Measurements from ENCODE around the gene BBS4. TPM values are rescaled to one million over a fixed set of nuclear protein-coding genes. Genes with fewer than 3 reads are reported as not detected.

BBS4 gene
- total RNA-seq, 1 experiment from 2014 or later = 30.9 TPM

- H3K27me3 ChIP-seq = no peaks in the 10 kb centered on the region
- DNase-seq = no peak
These were observed 92.8 kb downstream of the BBS4 start for GRCh38 chr15:72778796-72779195.

DNA sequence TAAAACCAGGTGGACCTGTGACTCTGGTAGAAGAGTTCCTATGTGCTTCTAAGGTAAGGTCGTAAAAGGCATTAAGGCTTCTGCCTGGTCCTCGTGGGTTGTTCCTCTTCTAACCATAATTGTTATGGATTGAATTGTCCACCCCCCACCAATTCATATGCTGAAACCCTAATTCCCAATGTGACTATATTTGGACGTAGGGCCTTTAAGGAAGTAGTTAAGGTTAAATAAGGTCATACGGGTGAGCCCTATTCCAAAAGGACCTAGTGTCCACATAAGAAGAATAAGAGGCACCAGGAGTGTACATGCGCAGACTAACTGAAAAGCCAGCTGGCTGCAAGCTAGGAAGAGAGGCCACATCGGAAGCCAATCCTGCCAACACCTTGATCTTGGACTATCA lies 95.6 kb downstream of the BBS4 start:
- Histone ChIP-seq H3K4me3 (no peak overlapping the region), H3K27me3 (no peaks in the 10 kb centered on the region), H3K9me3 (no peaks in the 10 kb centered on the region), H3K36me3 (peaks cover 32% of the 10 kb centered on the region)
- DNase-seq = no peak

More at GRCh38 chr15:72778796-72779195, 92.8 kb downstream of the BBS4 start:
- Histone ChIP-seq H3K36me3 (peaks cover 56% of the 10 kb centered on the region), H3K4me3 (no peak overlapping the region), H3K9me3 (no peaks in the 10 kb centered on the region)

DNA sequence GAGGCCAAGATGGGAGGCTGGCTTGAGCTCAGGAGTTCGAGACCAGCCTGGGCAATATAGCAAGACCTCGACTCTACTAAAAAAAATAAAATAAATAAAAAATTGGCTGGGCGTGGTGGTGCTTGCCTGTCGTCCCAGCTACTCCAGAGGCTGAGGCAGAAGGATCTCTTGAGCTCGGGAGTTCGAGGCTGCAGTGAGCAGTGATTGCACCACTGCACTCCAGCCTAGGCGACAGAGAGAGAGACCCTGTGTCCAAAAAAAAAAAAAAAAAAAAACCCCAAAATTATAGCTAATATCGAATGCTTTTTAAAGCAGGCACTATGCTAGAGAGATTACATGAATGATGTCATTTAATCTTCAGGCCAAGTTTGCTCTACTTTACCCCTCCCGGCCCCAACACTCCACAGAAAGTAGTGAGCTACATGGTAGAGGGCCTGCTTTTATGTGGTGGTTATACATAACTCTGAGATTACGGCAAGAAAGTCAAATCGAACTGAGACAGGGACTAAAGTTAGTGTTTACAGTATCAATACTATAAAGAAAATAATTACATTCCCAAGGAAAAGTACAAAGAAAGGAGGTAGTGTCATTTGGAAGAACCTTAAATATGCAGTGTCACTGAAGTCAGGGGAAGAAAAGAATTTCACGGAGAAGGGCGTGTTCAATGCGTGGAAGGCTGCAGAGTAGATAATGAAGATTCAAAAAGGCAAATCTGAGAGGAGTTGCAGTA lies 96.4 kb downstream of the BBS4 start:
- H3K36me3 ChIP-seq = peaks cover 26% of the 10 kb centered on the region
- peak overlapping the region; percentile 95 for H3K4me3 ChIP-seq
- H3K9me3 ChIP-seq = no peaks in the 10 kb centered on the region
- H3K27me3 ChIP-seq = no peaks in the 10 kb centered on the region
- DNase-seq = no peak

DNA sequence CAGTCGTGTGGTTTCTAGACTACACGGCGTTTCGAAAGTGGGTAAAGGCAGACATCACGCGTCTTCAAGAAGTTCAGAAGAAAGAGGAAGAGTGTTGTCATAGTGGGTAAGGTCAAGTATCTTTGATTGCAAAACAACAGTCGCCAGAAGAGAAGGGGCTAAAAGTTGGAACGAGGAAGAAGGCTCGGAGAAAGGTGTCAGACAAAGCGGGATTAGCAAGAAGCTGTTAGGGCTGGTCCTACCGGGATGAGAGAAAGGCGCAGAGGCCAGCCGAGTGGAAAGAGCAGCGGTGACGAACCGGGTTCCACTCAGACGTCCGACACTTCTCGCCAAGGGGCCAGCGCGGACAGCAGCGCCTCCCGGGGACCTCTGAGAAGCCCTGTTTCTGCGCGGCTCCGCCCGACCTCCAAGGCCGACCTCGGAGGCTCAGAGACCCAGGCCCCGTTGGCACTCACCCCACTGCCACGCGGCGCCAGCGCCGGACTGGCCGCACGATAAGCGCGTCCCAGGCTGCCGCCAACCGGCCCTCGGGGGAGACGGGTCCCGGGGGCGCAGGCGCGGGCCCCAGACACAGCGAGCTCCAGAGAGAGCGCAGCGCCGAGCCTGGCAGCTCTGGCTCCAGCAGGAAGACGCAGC lies 97.1 kb downstream of the BBS4 start:
- Histone ChIP-seq H3K4me3 (peak overlapping the region; percentile 95), H3K36me3 (peaks cover 22% of the 10 kb centered on the region), H3K9me3 (no peaks in the 10 kb centered on the region), H3K27me3 (no peaks in the 10 kb centered on the region)
- DNase-seq = peak; percentile 48

GRCh38 chr15:72783640-72784455 lies 97.8 kb downstream of the BBS4 start, which contains the start of gene ADPGK:
TSS of gene ADPGK (minus strand) at chr15:72783758. CDS start at chr15:72783691, 67 bp downstream.
- DNase-seq = peak; percentile 91
- Histone ChIP-seq H3K27me3 (no peaks in the 10 kb centered on the region), H3K9me3 (no peaks in the 10 kb centered on the region), H3K36me3 (peaks cover 21% of the 10 kb centered on the region), H3K4me3 (peak within 1 kb of the TSS; percentile 95)

- peaks cover 20% of the 10 kb centered on the region for H3K36me3 ChIP-seq
- peak overlapping the region; percentile 95 for H3K4me3 ChIP-seq
- no peaks in the 10 kb centered on the region for H3K27me3 ChIP-seq
- H3K9me3 ChIP-seq = no peaks in the 10 kb centered on the region
- peak; percentile 39 for DNase-seq
These were observed 98.5 kb downstream of the BBS4 start for GRCh38 chr15:72784456-72784876.

GRCh38 chr15:72785432-72785831 lies 99.4 kb downstream of the BBS4 start:
- DNase-seq = no peak
- H3K9me3 ChIP-seq = no peaks in the 10 kb centered on the region
- H3K27me3 ChIP-seq = no peaks in the 10 kb centered on the region
- peaks cover 13% of the 10 kb centered on the region; the same call in 1 of the 2 replicates for H3K36me3 ChIP-seq
- no peak overlapping the region for H3K4me3 ChIP-seq

GRCh38 chr15:72785841-72786240 lies 99.8 kb downstream of the BBS4 start:
- DNase-seq = no peak

DNA sequence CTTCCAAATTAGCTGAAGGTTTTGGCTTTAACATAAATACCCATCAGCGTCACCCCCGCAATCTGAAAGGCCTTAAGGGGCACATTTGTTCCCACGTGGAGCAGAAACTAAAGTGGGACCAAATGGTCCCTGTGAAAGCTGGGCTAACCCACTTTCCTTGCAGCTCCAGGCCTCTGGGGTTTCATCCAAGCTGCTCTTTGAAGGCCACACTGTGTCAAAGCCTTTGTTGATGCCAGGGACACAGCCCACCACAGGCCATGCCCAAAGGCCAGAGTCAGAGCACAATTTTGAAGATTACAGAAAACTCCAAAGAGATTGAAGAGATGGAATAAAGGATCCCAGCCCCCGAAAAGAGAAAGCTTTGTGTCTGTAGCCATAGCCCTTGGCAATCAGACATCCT lies 100.2 kb downstream of the BBS4 start:
- no peak overlapping the region for H3K4me3 ChIP-seq
- DNase-seq = no peak
- no peaks in the 10 kb centered on the region for H3K9me3 ChIP-seq
- no peaks in the 10 kb centered on the region for H3K27me3 ChIP-seq
- peaks cover 10% of the 10 kb centered on the region; the same call in 1 of the 2 replicates for H3K36me3 ChIP-seq

More at GRCh38 chr15:72785841-72786240, 99.8 kb downstream of the BBS4 start:
- H3K4me3 ChIP-seq = no peak overlapping the region
- no peaks in the 10 kb centered on the region for H3K27me3 ChIP-seq
- H3K9me3 ChIP-seq = no peaks in the 10 kb centered on the region
- H3K36me3 ChIP-seq = peaks cover 11% of the 10 kb centered on the region; the same call in 1 of the 2 replicates

GRCh38 chr15:72786676-72787345 lies 100.8 kb downstream of the BBS4 start:
- H3K4me3 ChIP-seq = no peak overlapping the region
- peaks cover 6% of the 10 kb centered on the region; the same call in 1 of the 2 replicates for H3K36me3 ChIP-seq
- DNase-seq = no peak
- no peaks in the 10 kb centered on the region for H3K9me3 ChIP-seq
- H3K27me3 ChIP-seq = no peaks in the 10 kb centered on the region

GRCh38 chr15:72787526-72787925 lies 101.5 kb downstream of the BBS4 start:
- no peaks in the 10 kb centered on the region for H3K9me3 ChIP-seq
- no peaks in the 10 kb centered on the region for H3K27me3 ChIP-seq
- H3K36me3 ChIP-seq = 0 out of 2 replicates have a peak, but pooled peaks cover 3% of the 10 kb centered on the region
- no peak for DNase-seq
- H3K4me3 ChIP-seq = no peak overlapping the region

Other genes with a start within 250 kb of the BBS4 start
- 19.7 and 62.6 TPM in 2 replicates for gene ARIH1, start 211.9 kb upstream of the BBS4 start, total RNA-seq (2014; rRNA removed; shearing (Covaris generic); ENCODE audit: low replicate concordance)
- not detected in 2 replicates for gene GOLGA6B, start 31.5 kb upstream of the BBS4 start, total RNA-seq (2014; rRNA removed; shearing (Covaris generic); ENCODE audit: low replicate concordance)
- not detected in 2 replicates for gene HIGD2B, start within 50 bp of the BBS4 start, total RNA-seq (2014; rRNA removed; shearing (Covaris generic); ENCODE audit: low replicate concordance)
- gene ADPGK, start 97.6 kb downstream of the BBS4 start, total RNA-seq (2014; rRNA removed; shearing (Covaris generic); ENCODE audit: low replicate concordance) = 69.4 and 78.8 TPM in 2 replicates

Data from MG63 (cell line).